GM06990 (cell line): ENCODE data around the gene DCUN1D3.

Experiments
- DNase-seq: peaks from one replicate; pipeline ENCODE4 v3.0.0-alpha.2; 2011; ENCODE audit not compliant: insufficient read length; ENCODE audit errors: extremely low read depth
- H3K27me3 ChIP-seq: replicated peaks from 2 replicates; pipeline ENCODE4 v1.6.0; 2011; ENCODE audit warnings: low read length; ENCODE audit not compliant: control insufficient read depth, insufficient read depth
- H3K36me3 ChIP-seq: 2 replicates; pipeline ENCODE4 v1.5.1; 2011; ENCODE audit warnings: low read length; ENCODE audit not compliant: control insufficient read depth, insufficient read depth
- H3K4me3 ChIP-seq: replicated peaks from 2 replicates; pipeline ENCODE4 v1.5.1; 2011; ENCODE audit warnings: low read depth, mild to moderate bottlenecking, control low read depth, low read length
- CTCF ChIP-seq: IDR thresholded peaks from 2 replicates; pipeline ENCODE4 v1.5.1; 2011; ENCODE audit warnings: low read length, control low read depth, mild to moderate bottlenecking, inconsistent platforms; ENCODE audit not compliant: insufficient read depth, poor library complexity, severe bottlenecking

DCUN1D3 gene

GRCh38 chr16:20857281-20857680 lies 42.9 kb downstream of the DCUN1D3 start:
- TF ChIP-seq CTCF = no peak
- Histone ChIP-seq H3K4me3 (no peak overlapping the region), H3K36me3 (peaks cover 8% of the 10 kb centered on the region), H3K27me3 (no peaks in the 10 kb centered on the region)
- no peak for DNase-seq

GRCh38 chr16:20854963-20855362 lies 45.2 kb downstream of the DCUN1D3 start:
- DNase-seq = no peak
- Histone ChIP-seq H3K27me3 (no peaks in the 10 kb centered on the region), H3K4me3 (no peak overlapping the region), H3K36me3 (peaks cover 4% of the 10 kb centered on the region)
- TF ChIP-seq CTCF = no peak

GRCh38 chr16:20853981-20854620 lies 46.1 kb downstream of the DCUN1D3 start:
- TF ChIP-seq CTCF = no peak
- no peaks in the 10 kb centered on the region for H3K27me3 ChIP-seq
- no peak overlapping the region for H3K4me3 ChIP-seq
- H3K36me3 ChIP-seq = peaks cover 2% of the 10 kb centered on the region; the same call in 1 of the 2 replicates
- DNase-seq = no peak

GRCh38 chr16:20853143-20853542 lies 47.0 kb downstream of the DCUN1D3 start:
- peaks cover 2% of the 10 kb centered on the region; the same call in 1 of the 2 replicates for H3K36me3 ChIP-seq
- DNase-seq = no peak

GRCh38 chr16:20851601-20852000 lies 48.6 kb downstream of the DCUN1D3 start:
- no peak for TF ChIP-seq CTCF
- DNase-seq = no peak
- H3K36me3 ChIP-seq = peaks cover 2% of the 10 kb centered on the region; the same call in 1 of the 2 replicates

More at GRCh38 chr16:20853143-20853542, 47.0 kb downstream of the DCUN1D3 start:
- H3K27me3 ChIP-seq = no peaks in the 10 kb centered on the region
- TF ChIP-seq CTCF = no peak
- H3K4me3 ChIP-seq = no peak overlapping the region

More at GRCh38 chr16:20851601-20852000, 48.6 kb downstream of the DCUN1D3 start:
- Histone ChIP-seq H3K4me3 (no peak overlapping the region), H3K27me3 (no peaks in the 10 kb centered on the region)
